HG02943 (cell line): Measurements from ENCODE around the gene SELENOF.
"Not testable (repeated sequence)": the region's sequence is repeated elsewhere in the genome, so short reads cannot be mapped to it uniquely, and the experiment has no call there.

Source experiments
- ATAC-seq: cut with Tn5 transposase; IDR thresholded peaks from one replicate; pipeline ENCODE4 v1.9.1; 2021; ENCODE audit warnings: mild to moderate bottlenecking, low read depth, moderate library complexity; ENCODE audit not compliant: unreplicated experiment

Gene SELENOF

DNA sequence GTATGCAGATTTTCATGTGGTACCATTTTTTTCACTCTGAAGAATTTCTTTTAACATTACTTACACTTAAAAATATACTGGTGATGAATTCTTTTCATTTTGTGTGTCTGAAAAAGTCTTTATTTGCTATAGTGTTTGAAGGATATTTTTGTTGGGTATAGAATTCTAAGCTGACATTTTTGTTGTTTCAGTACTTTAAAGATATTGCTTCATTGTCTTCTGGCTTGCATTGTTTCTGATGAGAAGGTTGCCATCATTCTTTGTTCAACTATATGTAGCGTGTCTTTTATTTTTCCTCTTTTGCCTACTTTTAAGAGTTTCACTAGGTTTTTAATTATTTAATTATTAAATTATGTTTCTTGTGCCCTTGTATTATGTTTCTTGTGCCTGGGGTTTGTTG, 8.5 kb upstream of the SELENOF start:
- no peak for ATAC-seq

DNA sequence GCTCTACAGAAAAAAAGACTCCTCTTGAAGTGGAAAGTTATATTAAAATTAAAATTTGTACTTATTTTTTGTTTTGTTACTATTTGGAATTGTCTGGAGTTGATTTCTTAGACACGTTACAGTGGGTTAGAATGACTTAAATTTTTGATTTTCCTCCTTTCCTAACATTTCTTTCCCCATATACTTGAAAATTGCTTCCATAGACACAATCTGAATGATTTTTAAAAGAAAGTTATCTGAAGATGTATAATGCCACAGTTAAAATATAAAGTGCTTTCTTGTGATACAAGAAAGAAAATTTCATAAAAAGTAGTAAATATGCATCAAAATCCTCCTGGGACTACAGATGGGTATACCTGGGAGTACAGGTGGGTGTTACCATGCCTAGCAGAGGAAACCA, 2.8 kb upstream of the SELENOF start:
- ATAC-seq = no peak

DNA sequence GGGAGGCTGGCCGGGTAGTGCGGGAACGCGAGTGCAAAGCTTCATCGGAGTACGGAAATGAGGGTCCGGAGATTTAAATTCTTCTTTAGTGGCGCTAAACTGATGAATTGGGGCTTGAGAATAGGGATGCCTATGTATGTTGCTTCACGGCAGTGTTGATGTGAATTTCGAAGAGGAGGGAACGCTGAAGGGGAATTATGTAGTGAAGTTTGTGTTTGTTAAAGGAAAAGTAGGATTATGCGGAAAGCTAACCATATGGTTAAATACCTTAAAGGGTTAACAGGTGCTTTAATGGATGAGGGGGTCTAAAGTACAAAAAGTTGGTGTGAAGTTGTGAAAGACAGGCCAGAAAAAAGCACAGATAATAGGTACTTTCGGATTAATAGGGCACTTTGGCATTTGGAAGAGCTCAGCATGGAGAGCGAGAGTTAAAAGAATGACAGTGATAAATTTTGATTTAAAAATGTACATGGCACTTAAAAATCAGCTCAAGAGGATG, 1.9 kb upstream of the SELENOF start:
- no peak for ATAC-seq

DNA sequence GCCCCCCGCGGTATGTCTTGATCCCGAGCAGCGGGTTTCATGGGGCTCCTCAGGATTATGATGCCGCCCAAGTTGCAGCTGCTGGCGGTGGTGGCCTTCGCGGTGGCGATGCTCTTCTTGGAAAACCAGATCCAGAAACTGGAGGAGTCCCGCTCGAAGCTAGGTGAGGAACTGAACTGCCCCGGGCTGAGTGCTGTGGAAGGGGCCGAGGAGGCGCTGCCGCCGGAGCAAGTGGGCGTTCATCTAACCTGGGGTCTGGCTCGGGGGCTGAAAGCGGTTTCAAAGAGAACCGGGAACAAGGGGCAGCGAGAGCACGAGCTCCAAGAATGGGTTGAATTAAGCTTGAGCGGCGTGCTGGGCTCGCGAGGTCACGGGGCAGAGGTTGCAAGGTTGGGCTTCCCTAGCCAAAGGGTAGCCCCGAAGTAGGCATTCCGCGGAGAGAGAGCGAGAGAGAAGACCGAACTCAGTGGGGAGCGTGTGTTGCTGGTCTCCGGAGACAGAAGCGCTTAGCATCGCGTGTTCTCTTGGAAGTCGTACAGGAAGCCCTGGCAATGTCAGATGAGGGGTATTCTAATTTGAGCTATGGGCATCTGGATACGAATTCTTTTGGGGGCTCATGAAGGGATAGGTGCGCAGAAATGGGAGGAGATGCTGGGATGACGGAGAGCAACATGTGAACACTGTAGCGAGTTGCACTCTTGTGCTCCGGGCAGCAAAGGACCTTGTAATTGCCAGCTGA, 1.2 kb upstream of the SELENOF start:
- ATAC-seq = no peak

DNA sequence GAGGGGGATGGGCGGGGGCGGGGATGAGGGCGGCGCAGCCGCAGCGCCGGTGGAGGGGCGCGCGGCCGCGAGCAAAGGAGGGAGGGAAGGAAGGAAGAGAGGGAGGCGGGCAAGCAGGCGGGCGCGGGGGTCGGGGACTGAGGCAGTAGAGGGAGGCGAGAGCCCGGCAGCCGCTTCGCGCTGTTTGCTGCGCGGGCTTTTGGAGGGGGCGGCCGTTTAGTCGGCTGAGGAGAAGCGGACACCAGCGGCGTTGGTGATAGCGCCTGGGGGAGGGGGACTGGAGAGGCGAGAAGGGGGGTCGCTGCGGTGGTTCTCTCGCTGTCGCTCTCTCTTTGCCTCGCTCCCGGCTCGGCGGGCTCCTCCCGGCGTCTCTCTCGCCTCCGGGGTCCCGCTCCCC, 673 bp upstream of the SELENOF start, which contains the start of gene HS2ST1:
Gene HS2ST1, plus strand, starts transcription at position 35 of the 397 bp plus-strand sequence.
- ATAC-seq = no peak

DNA sequence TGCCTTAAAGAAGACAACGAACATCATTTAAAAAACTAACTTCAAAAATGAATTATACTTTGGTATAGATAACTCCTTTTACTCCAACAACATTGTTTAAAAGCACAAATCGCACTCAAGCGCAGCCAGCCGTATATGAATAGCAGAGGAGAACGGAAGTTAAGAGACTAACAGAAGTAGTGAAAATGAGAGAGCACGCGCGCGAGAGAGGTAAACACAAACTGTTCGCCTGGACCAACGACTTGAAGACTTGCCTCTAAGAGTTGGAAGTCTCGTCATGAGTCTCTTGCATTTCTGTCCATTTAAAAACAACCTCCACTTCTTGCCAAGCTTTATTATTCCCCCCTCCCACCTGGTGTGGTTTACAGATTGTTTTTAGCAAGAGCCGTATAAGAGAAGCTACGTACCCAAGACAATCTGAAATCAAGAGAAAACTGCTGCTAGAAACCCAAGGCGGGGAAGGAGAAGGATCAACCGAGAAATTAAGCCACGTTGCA, 479 bp downstream of the SELENOF start:
- no peak for ATAC-seq

DNA sequence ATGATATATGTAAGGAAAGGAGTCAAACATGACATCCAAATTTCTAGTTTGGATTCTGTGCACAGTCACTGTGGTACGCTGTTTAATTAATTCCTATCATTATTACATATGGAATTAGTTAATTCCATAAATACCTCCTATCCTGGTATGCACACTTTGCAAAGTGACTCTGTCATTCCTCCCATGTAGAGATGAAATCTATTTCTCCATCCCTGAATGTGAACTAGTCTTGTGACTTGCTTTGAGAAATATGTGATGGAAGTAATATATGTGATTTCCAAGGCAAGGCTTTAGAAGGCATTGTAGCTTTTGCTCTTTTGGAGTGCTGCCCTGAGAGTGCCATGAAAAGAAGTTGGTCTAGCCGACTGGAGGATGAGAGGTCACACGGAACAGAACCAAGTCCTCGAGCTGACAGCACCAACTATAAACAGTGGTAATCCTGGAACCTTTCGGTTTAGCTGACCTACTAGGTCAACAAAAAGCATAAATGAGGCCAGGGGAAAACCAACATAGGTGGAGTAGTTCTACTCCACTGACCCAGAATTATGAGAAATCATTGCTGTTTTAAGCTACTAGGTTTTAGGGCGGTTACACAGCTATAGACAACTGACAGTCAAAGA, 1.5 kb downstream of the SELENOF start:
- no peak for ATAC-seq

DNA sequence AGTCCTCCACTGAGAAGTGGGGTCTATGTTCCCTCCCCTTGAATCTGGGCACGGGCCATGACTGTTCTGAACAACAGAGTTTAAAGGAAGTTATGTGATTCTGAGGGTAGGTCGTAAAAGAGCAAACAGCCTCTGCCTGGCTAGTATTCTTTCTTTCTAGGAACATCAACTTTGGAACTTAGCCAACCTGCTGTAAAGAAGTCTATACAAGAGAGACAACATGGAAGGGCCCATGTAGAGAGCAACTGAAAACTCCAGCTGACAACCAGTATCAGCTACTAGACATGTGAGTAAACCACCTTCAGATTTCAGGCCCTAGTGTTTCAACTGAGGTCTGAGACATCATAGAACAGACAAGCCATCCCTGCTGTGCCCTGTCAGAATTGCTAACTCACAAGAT, 7.5 kb downstream of the SELENOF start:
- ATAC-seq = no peak

DNA sequence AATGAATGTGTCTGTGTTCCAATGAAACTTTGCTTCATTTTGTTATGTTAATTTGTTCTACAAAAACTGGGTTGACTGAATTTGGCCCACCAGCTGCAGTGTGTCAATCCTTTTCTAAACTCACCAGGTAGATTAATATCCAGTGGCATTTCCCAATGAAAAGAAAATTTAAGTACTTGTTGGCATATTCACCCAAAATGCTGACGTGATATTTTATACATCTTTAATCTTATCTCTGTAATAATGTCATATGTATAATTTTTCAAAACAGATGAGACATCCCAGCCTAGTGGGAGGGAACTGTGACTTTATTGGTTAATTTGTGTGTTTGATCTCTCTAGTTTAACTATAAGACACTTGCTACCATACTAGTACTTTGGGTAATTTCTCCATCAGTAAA, 8.1 kb downstream of the SELENOF start:
- ATAC-seq = no peak

DNA sequence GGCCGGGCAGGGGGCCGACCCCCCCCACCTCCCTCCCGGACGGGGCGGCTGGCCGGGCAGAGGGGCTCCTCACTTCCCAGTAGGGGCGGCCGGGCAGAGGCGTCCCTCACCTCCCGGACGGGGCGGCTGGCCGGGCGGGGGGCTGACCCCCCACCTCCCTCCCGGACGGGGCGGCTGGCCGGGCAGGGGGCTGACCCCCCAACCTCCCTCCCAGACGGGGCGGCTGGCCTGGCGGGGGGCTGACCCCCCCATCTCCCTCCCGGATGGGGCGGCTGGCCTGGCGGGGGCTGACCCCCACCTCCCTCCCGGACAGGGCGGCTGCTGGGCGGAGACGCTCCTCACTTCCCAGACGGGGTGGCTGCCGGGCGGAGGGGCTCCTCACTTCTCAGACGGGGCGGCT, 14.5 kb downstream of the SELENOF start:
- ATAC-seq = not testable (repeated sequence)

DNA sequence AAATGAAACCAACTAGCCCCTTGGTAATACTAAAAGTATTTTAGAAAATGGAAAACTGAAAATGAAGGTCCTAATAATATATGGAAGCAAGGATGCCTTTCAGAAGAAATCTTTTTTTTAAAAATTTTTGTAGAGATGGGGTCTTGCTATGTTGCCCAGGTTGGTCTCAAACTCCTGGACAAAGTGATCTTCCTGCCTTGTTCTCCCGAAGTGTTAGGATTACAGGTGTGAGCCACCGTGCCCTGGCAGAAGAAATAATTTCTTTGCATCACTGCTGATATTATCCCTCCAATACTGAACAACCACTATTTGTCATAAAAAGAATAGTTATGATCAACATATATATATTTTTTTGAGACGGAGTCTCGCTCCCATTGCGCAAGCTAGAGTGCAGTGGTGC, 25.6 kb downstream of the SELENOF start:
- no peak for ATAC-seq

DNA sequence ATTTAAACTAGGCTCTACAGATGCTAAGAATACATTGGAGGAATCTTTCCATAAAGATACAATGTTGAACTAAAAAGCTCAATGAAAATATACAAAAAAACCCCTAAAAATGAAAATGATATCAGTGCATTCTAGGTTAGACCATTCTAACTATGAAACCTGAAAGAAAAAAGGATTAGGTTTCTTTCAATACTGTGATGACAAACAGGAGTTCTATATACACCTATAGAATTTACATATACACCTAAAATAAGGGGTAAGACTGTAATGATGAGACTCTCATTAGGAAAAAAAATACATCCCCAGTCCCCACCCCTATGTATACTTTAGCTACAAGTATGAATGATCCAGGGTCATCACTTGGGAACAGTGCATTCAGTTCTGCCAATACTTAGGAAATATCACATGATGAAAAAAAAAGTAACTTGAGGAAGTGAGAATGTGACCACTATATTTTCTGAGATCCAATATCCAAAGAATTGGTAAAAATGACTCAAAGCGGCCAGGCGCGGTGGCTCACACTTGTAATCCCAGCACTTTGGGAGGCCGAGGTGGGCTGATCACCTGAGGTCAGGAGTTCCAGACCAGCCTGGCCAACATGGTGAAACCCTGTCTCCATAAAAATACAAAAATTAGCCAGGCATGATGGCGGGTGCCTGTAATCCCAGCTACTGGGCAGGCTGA, 26.3 kb downstream of the SELENOF start:
- no peak for ATAC-seq

DNA sequence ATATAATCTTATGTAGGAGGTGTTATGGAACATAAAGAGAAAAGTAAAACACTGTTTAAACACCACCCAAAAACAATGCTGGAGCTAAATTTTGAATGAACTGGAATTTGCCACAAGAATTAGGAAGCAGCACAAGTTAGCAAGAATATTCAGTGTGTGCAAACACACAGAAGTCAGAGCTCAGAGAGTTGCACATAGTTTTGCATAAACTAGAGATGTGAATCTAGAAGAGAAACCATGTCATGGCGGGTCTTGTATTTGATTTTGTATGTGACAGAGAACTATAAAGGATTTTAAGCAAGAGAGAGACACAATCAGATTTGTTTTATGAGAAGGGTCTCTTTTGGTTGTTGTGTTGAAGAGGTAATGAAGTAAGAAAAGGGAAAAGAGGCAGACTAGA, 38.2 kb downstream of the SELENOF start:
- ATAC-seq = no peak

DNA sequence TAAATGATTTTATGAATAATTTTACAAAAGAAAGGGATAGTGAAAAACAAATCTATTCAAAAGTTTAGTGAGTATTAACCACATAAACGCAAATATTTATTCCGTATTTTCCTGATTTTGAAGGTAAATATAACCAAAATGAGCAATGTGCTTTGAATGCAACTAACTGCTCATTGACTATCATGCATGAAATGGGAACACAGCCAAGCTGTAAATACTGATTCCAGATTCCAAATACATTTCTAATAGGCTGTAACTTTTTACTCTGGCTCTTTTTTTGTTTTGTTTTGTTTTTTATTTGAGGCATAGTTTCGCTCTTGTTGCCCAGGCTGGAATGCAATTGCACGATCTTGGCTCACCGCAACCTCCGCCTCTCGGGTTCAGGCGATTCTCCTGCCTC, 41.8 kb downstream of the SELENOF start:
- ATAC-seq = no peak

DNA sequence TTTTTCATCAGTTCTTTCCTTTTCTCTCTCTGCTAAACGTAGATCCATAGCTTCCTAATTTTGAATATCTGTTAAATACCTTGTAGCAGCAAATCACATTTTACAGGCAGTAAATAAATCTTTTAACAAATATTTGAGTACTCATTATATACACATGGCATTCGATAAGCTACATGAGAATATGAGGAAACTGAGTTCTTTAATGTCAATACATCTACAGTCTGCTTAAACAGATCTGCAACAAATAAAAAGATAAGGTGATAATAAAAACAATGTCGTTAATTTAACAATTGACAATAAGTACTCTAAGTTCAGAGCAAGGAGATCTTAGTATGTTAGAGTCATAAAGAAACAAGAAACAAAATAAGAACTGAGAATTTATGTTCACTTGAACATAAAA, 42.9 kb downstream of the SELENOF start:
- ATAC-seq = no peak

DNA sequence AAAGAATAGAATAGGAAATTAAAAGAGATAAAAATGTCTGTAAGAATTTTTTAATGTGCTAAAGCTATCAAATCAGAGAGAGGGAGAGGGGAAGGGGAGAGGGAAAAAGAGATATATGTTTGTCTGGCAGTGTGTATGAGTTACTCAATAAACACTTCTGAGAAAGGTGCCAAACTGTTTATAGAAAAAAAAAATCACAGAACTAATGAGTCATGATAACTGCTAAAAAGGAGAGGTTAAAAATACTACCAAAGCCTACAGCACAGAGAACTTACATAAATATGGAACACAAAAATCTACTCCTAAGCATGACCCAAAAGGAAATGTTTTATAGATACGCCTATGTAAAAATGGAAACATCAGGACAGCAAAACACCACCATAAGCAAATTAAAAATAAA, 45.4 kb downstream of the SELENOF start:
- ATAC-seq = no peak

DNA sequence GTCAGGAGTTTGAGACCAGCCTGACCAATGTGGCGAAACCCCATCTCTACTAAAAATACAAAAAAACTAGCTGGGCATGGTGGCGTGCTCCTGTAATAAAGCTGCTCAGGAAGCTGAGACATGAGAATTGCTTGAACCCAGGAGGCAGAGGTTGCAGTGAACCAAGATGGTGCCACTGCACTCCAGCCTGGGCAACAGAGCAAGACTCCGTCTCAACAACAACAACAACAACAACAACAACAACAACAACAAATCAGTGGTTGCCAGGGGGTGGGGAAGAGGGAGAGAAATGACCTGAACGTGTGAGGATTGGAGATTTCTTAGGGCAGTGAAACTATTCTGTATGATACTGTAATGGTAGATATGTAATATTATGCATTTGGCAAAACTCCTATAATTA, 46.6 kb downstream of the SELENOF start:
- ATAC-seq = not testable (repeated sequence)

DNA sequence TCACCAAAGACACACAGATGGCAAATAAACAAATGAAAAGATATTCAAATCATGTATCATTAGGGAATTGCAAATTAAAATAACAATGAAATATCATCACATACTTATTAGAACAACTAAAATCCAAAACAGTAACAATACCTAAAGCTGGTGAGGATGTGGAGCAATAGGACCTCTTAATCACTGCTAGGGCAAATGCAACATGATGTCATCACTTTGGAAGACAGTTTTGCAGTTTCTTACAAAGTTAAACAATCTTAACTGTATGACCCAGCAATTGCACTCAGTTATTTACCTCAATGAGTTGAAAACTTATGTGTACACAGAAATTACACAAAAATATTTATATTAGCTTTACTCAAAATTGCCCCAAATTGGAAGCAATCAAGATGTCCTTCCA, 47.3 kb downstream of the SELENOF start:
- no peak for ATAC-seq

DNA sequence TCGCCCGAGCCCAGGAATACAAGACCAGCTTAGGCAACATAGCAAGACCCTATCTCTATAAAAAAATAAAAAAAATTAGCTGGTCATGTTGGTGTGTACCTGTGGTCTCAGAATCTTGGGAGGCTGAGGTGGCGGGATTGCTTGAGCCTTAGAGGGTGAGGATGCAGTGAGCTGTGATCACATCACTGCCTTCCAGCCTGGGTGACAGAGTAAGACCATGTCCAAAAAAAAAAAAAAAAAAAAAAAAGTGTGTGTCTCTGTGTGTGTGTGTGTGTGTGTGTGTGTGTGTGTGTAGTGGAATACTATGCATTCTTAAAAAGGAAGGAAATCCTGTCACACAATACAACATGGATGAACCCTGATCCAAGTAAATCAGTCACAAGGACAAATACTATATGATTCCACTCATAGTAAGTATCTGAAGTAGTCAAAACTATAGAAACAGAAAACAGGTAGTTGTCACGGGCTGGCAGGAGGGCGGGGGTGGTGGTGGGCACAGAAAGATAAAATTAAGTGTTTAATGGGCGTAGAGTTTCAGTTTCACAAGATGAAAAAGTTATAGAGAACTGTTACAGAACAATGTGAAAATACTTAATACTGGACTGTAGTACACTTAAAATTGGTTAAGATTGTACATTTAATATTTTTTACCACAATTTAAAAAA, 47.8 kb downstream of the SELENOF start:
- ATAC-seq = no peak

DNA sequence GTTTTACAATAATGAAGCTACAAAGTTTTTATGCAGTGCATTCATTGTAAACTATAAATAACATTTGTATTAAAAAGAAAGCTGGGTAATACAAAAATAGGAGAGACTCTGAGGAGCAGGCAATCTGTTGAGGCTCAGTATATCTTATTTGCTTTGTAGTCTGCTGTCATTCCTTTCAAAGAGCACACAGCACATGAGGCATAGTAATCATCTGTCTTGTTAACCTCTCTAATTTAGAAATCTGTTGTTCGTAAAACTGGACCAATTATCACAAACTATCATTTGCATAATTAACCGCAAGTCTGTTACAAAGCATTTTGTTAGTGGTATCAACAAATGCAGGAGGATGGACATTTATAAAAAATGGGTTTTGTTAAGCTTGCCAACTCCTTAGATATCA, 51.0 kb downstream of the SELENOF start:
- no peak for ATAC-seq

DNA sequence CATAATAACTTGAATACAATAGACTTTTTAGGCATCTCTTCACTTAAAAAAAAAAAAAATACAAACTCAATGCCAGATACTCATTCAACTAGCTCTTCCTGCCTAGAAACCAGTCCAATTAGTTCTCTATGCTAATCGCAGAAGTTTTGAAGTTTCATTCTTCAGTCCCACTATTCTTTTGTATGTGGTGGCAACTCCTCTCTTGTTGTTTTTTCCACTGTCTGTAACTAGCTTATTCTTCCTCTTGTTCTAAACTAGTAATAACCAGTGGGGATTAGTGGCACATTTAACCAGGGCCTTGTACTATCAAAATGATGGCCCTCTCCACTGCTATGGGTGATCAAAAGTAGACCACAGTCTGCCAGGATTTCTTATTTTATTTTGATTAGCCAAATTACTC, 52.5 kb downstream of the SELENOF start:
- no peak for ATAC-seq
